ENCODE results near the gene LAMA2.
"Not testable (repeated sequence)": the region's sequence is repeated elsewhere in the genome, so short reads cannot be mapped to it uniquely, and the experiment has no call there.

The LAMA2 gene

GRCh38 chr6:129073691-129074395 is 190.9 kb downstream of the LAMA2 start:
- H3F3A ChIP-seq (ENCODE audit: insufficient read depth, low read length): no peaks in the 10 kb centered on the region
- H3K27me3 ChIP-seq (replicated peaks; ENCODE audit: insufficient read depth, low read length): no peaks in the 10 kb centered on the region
- no peaks in the 10 kb centered on the region for H3K4me1 ChIP-seq (ENCODE audit: low read length)
- no peaks in the 10 kb centered on the region for H3K79me2 ChIP-seq (ENCODE audit: low read length)
- H3K4me3 ChIP-seq (ENCODE audit: low read length): no peak overlapping the region
- H3K36me3 ChIP-seq (replicated peaks; ENCODE audit: insufficient read depth, low read length): no peaks in the 10 kb centered on the region
- no peak overlapping the region for H3K4me2 ChIP-seq (ENCODE audit: low read depth, low read length)
- H3K9me3 ChIP-seq (replicated peaks; ENCODE audit: insufficient read depth, low read length): no peaks in the 10 kb centered on the region
- no peaks in the 10 kb centered on the region for H3K9me2 ChIP-seq (replicated peaks; ENCODE audit: insufficient read depth, low read length)
- DNase-seq: no peak
- H3K9ac ChIP-seq (ENCODE audit: low read length): no peak overlapping the region
- H2AFZ ChIP-seq (ENCODE audit: low read length): no peak overlapping the region
- no peaks in the 10 kb centered on the region for H4K20me1 ChIP-seq (ENCODE audit: insufficient read depth, low read length)
- TF ChIP-seq EZH2phosphoT487 (IDR thresholded peaks at IDR 0.05; ENCODE audit: low read length) (no peak), CTCF (IDR thresholded peaks at IDR 0.05; ENCODE audit: low read length) (no peak), EZH2 (optimal IDR thresholded peaks at IDR 0.05; ENCODE audit: low read depth, low read length) (no peak)
- no peak overlapping the region for H3K27ac ChIP-seq (ENCODE audit: low read length)

GRCh38 chr6:129084406-129084805 is 201.5 kb downstream of the LAMA2 start:
- no peak for DNase-seq
- Histone ChIP-seq H4K20me1 (ENCODE audit: insufficient read depth, low read length) (no peaks in the 10 kb centered on the region), H3K9me2 (replicated peaks; ENCODE audit: insufficient read depth, low read length) (no peaks in the 10 kb centered on the region), H3K4me3 (ENCODE audit: low read length) (no peak overlapping the region), H2AFZ (ENCODE audit: low read length) (no peak overlapping the region), H3K9ac (ENCODE audit: low read length) (no peak overlapping the region), H3K4me1 (ENCODE audit: low read length) (no peaks in the 10 kb centered on the region), H3K9me3 (replicated peaks; ENCODE audit: insufficient read depth, low read length) (no peaks in the 10 kb centered on the region), H3K4me2 (ENCODE audit: low read depth, low read length) (no peak overlapping the region), H3K79me2 (ENCODE audit: low read length) (no peaks in the 10 kb centered on the region), H3K36me3 (replicated peaks; ENCODE audit: insufficient read depth, low read length) (no peaks in the 10 kb centered on the region), H3F3A (ENCODE audit: insufficient read depth, low read length) (no peaks in the 10 kb centered on the region), H3K27me3 (replicated peaks; ENCODE audit: insufficient read depth, low read length) (no peaks in the 10 kb centered on the region), H3K27ac (ENCODE audit: low read length) (no peak overlapping the region)
- TF ChIP-seq CTCF (IDR thresholded peaks at IDR 0.05; ENCODE audit: low read length): no peak
- TF ChIP-seq EZH2 (optimal IDR thresholded peaks at IDR 0.05; ENCODE audit: low read depth, low read length): no peak
- no peak for TF ChIP-seq EZH2phosphoT487 (IDR thresholded peaks at IDR 0.05; ENCODE audit: low read length)

GRCh38 chr6:129088481-129088880 is 205.5 kb downstream of the LAMA2 start:
- not testable (repeated sequence) for H3K4me1 ChIP-seq (ENCODE audit: low read length); H3K4me3 ChIP-seq (ENCODE audit: low read length); H3K9me2 ChIP-seq (replicated peaks; ENCODE audit: insufficient read depth, low read length); H3K36me3 ChIP-seq (replicated peaks; ENCODE audit: insufficient read depth, low read length); H3K27ac ChIP-seq (ENCODE audit: low read length); H3F3A ChIP-seq (ENCODE audit: insufficient read depth, low read length); H3K4me2 ChIP-seq (ENCODE audit: low read depth, low read length); H3K79me2 ChIP-seq (ENCODE audit: low read length); H2AFZ ChIP-seq (ENCODE audit: low read length); DNase-seq; H3K27me3 ChIP-seq (replicated peaks; ENCODE audit: insufficient read depth, low read length); H3K9ac ChIP-seq (ENCODE audit: low read length); H4K20me1 ChIP-seq (ENCODE audit: insufficient read depth, low read length); H3K9me3 ChIP-seq (replicated peaks; ENCODE audit: insufficient read depth, low read length)

- no peak overlapping the region for H2AFZ ChIP-seq (ENCODE audit: low read length)
- H3K27ac ChIP-seq (ENCODE audit: low read length): no peak overlapping the region
- no peak overlapping the region for H3K4me2 ChIP-seq (ENCODE audit: low read depth, low read length)
- H3K9ac ChIP-seq (ENCODE audit: low read length): no peak overlapping the region
- DNase-seq: no peak
- no peaks in the 10 kb centered on the region for H3K79me2 ChIP-seq (ENCODE audit: low read length)
- H3K9me2 ChIP-seq (replicated peaks; ENCODE audit: insufficient read depth, low read length): no peaks in the 10 kb centered on the region
- no peaks in the 10 kb centered on the region for H3K36me3 ChIP-seq (replicated peaks; ENCODE audit: insufficient read depth, low read length)
- H3K4me3 ChIP-seq (ENCODE audit: low read length): no peak overlapping the region
- no peak for TF ChIP-seq EZH2 (optimal IDR thresholded peaks at IDR 0.05; ENCODE audit: low read depth, low read length)
- TF ChIP-seq EZH2phosphoT487 (IDR thresholded peaks at IDR 0.05; ENCODE audit: low read length): no peak
- no peak for TF ChIP-seq CTCF (IDR thresholded peaks at IDR 0.05; ENCODE audit: low read length)
- H4K20me1 ChIP-seq (ENCODE audit: insufficient read depth, low read length): no peaks in the 10 kb centered on the region
- no peaks in the 10 kb centered on the region for H3F3A ChIP-seq (ENCODE audit: insufficient read depth, low read length)
- H3K9me3 ChIP-seq (replicated peaks; ENCODE audit: insufficient read depth, low read length): no peaks in the 10 kb centered on the region
- H3K4me1 ChIP-seq (ENCODE audit: low read length): no peaks in the 10 kb centered on the region
- no peaks in the 10 kb centered on the region for H3K27me3 ChIP-seq (replicated peaks; ENCODE audit: insufficient read depth, low read length)
Measured at GRCh38 chr6:129089357-129089756, 206.4 kb downstream of the LAMA2 start.
